HCT116 (cell line): ENCODE measurements around the gene CARD10. TPM values are rescaled to one million over a fixed set of nuclear protein-coding genes. Genes with fewer than 3 reads are reported as not detected.

Experiments used
- ATAC-seq: fragments of 200-7000 bp; cut with Tn5 transposase; 2 replicates; pipeline ENCODE4 v1.9.1; 2020; ENCODE audit warnings: mild to moderate bottlenecking, moderate library complexity
- BruUV-seq: library from RNA; stranded (reverse); fragments of 400-500 nt; replicated peaks from 2 replicates; lab custom pipeline; 2021; lab: Mats Ljungman, UMichigan
- CTCF ChIA-PET: fragments of 300-600 bp; sonication (Branson Sonifier 250); formaldehyde crosslinking; loops from one replicate; lab custom pipeline; 2021; ENCODE audit warnings: antibody characterized with exemption; lab: Charles Lee
- POLR2A ChIA-PET: fragments of 300-600, 350-600 bp; sonication (Branson Sonifier 250); formaldehyde crosslinking; loops from one replicate; lab custom pipeline; 2021; ENCODE audit warnings: antibody characterized with exemption; lab: Charles Lee
- RAD21 ChIA-PET, 2 experiments: fragments of 300-600 bp; sonication (Branson Sonifier 250); formaldehyde crosslinking; loops; one replicate each; lab custom pipeline; 2023; ENCODE audit warnings: low total read pairs in 2 of 2; ENCODE audit not compliant: uncharacterized antibody in 2 of 2, unreplicated experiment in 2 of 2, low non-redundant PET in 1 of 2; lab: Charles Lee
- DNase-seq: peaks from one replicate; pipeline ENCODE4 v3.0.0-alpha.2; 2010; ENCODE audit warnings: low read depth, low spot score
- H2AFZ ChIP-seq: fragments of 200-600 bp; shearing (Covaris generic), sonication (generic); 2 replicates; pipeline ENCODE4 v1.6.1; 2017; ENCODE audit warnings: low read depth, mixed run types, mixed read lengths, antibody characterized with exemption, low read length; ENCODE audit not compliant: poor library complexity, severe bottlenecking
- H3K27ac ChIP-seq: 2 replicates; pipeline ENCODE4 v1.5.1; 2012; ENCODE audit warnings: low read depth, low read length
- H3K27me3 ChIP-seq: fragments of 200-600 bp; sonication (generic); 2 replicates; pipeline ENCODE4 v1.6.1; 2016; ENCODE audit warnings: mixed run types, low read length, mixed read lengths; ENCODE audit not compliant: insufficient read depth
- H3K36me3 ChIP-seq, 2 experiments: fragments of 200-500 bp in 1 of 2; fragments of 200-600 bp in 1 of 2; sonication (Bioruptor generic) in 1 of 2; sonication (generic) in 1 of 2; 2 replicates each; pipeline versions ENCODE4 v1.5.1 to v1.6.1; 2014 to 2016; ENCODE audit warnings: low read length in 2 of 2, inconsistent platforms in 1 of 2, mixed read lengths in 1 of 2, mixed run types in 1 of 2; ENCODE audit not compliant: insufficient read depth in 2 of 2, control insufficient read depth in 1 of 2
- H3K4me1 ChIP-seq, 2 experiments: fragments of 200-600 bp in 1 of 2; sonication (generic) in 1 of 2; 2 replicates each; pipeline versions ENCODE4 v1.5.1 to v1.6.1; 2012 to 2017; ENCODE audit warnings: low read length in 2 of 2, inconsistent platforms in 1 of 2, mild to moderate bottlenecking in 1 of 2, mixed read lengths in 1 of 2, mixed run types in 1 of 2, moderate library complexity in 1 of 2; ENCODE audit not compliant: insufficient read depth in 2 of 2, control insufficient read depth in 1 of 2
- H3K4me2 ChIP-seq: fragments of 200-600 bp; sonication (generic); 2 replicates; pipeline ENCODE4 v1.6.1; 2017; ENCODE audit warnings: mixed run types, low read length, mixed read lengths
- H3K4me3 ChIP-seq, 2 experiments: fragments of 200-600 bp in 1 of 2; sonication (generic) in 1 of 2; replicated peaks in 1 of 2; 2 replicates each; pipeline ENCODE4 v1.5.1; 2011 to 2016; ENCODE audit warnings: low read length in 2 of 2, control low read depth in 1 of 2, low read depth in 1 of 2, mild to moderate bottlenecking in 1 of 2, mixed read lengths in 1 of 2, mixed run types in 1 of 2
- H3K79me2 ChIP-seq: fragments of 200-600 bp; sonication (generic); 2 replicates; pipeline ENCODE4 v1.6.1; 2017; ENCODE audit warnings: mild to moderate bottlenecking, mixed run types, low read length, moderate library complexity, mixed read lengths; ENCODE audit not compliant: insufficient read depth
- H3K9ac ChIP-seq: fragments of 200-600 bp; sonication (generic); 2 replicates; pipeline ENCODE4 v1.6.1; 2016; ENCODE audit warnings: low read length, mixed read lengths
- H3K9me2 ChIP-seq: fragments of 200-600 bp; sonication (generic), shearing (Covaris generic); 2 replicates; pipeline ENCODE4 v1.6.1; 2017; ENCODE audit warnings: mixed run types, mild to moderate bottlenecking, moderate library complexity; ENCODE audit not compliant: insufficient read depth
- H3K9me3 ChIP-seq, 2 experiments: fragments of 200-500 bp in 1 of 2; fragments of 200-600 bp in 1 of 2; sonication (Bioruptor generic) in 1 of 2; sonication (generic) in 1 of 2; 2 replicates each; pipeline ENCODE4 v1.6.1; 2014 to 2017; ENCODE audit warnings: low read length in 2 of 2, mixed read lengths in 2 of 2, inconsistent platforms in 1 of 2, low read depth in 1 of 2, mild to moderate bottlenecking in 1 of 2, mixed run types in 1 of 2, moderate library complexity in 1 of 2; ENCODE audit not compliant: control insufficient read depth in 1 of 2, insufficient read depth in 1 of 2
- H4K20me1 ChIP-seq: fragments of 200-600 bp; sonication (generic), shearing (Covaris generic); 2 replicates; pipeline ENCODE4 v1.6.1; 2017; ENCODE audit warnings: mixed run types, mild to moderate bottlenecking, moderate library complexity; ENCODE audit not compliant: insufficient read depth
- ATF3 ChIP-seq: IDR thresholded peaks from 2 replicates; pipeline ENCODE4 v1.6.1; 2012
- CBX3 ChIP-seq: IDR thresholded peaks from 2 replicates; pipeline ENCODE4 v1.6.1; 2012; ENCODE audit warnings: low read depth
- CEBPB ChIP-seq: IDR thresholded peaks from 2 replicates; pipeline ENCODE4 v1.6.1; 2012; ENCODE audit warnings: low read depth
- CTCF ChIP-seq, 3 experiments: fragments of 200-600 bp in 1 of 3; sonication (generic) in 1 of 3; IDR thresholded peaks in 2 of 3; conservative IDR thresholded peaks in 1 of 3; 2 replicates each; pipeline ENCODE4 v1.5.1; 2012 to 2017; ENCODE audit warnings: low read depth in 2 of 3, low read length in 2 of 3, antibody characterized with exemption in 1 of 3, borderline replicate concordance in 1 of 3, control low read depth in 1 of 3, mild to moderate bottlenecking in 1 of 3, mixed read lengths in 1 of 3, mixed run types in 1 of 3, moderate library complexity in 1 of 3; ENCODE audit not compliant: insufficient read depth in 1 of 3
- ELF1 ChIP-seq: IDR thresholded peaks from 2 replicates; pipeline ENCODE4 v1.6.1; 2012; ENCODE audit warnings: low read depth, borderline replicate concordance
- EZH2 ChIP-seq: fragments of 200-600 bp; sonication (generic); IDR thresholded peaks from 2 replicates; pipeline ENCODE4 v1.6.1; 2017; ENCODE audit warnings: antibody characterized with exemption, mixed run types
- EZH2phosphoT487 ChIP-seq: fragments of 200-600 bp; IDR thresholded peaks from 2 replicates; pipeline ENCODE4 v1.6.1; 2018; ENCODE audit warnings: antibody characterized with exemption, borderline replicate concordance
- MAX ChIP-seq: IDR thresholded peaks from 2 replicates; pipeline ENCODE4 v1.6.1; 2012
- POLR2A ChIP-seq: IDR thresholded peaks from 2 replicates; pipeline ENCODE4 v1.7.0; 2011; ENCODE audit warnings: borderline replicate concordance; ENCODE audit not compliant: insufficient read depth, insufficient read length; ENCODE audit errors: extremely low read depth
- POLR2AphosphoS5 ChIP-seq: IDR thresholded peaks from 2 replicates; pipeline ENCODE4 v1.6.1; 2011; ENCODE audit warnings: mild to moderate bottlenecking, low read depth, low read length, moderate library complexity
- RAD21 ChIP-seq: IDR thresholded peaks from 2 replicates; pipeline ENCODE4 v1.6.1; 2012; ENCODE audit warnings: low read depth, mild to moderate bottlenecking
- REST ChIP-seq: IDR thresholded peaks from 2 replicates; pipeline ENCODE4 v1.6.1; 2012; ENCODE audit warnings: low read depth
- SRF ChIP-seq: IDR thresholded peaks from 2 replicates; pipeline ENCODE4 v1.6.1; 2012; ENCODE audit warnings: low read depth
- TCF7L2 ChIP-seq: IDR thresholded peaks from 2 replicates; pipeline ENCODE4 v1.7.0; 2011; ENCODE audit warnings: borderline replicate concordance, inconsistent platforms; ENCODE audit not compliant: insufficient read depth, insufficient read length; ENCODE audit errors: extremely low read depth
- YY1 ChIP-seq: IDR thresholded peaks from 2 replicates; pipeline ENCODE4 v1.6.1; 2011; ENCODE audit warnings: low read length, low read depth, moderate library complexity, mild to moderate bottlenecking; ENCODE audit not compliant: insufficient replicate concordance; ENCODE audit errors: extremely low read depth
- ZFX ChIP-seq: fragments of 450-650 bp; IDR thresholded peaks from 2 replicates; pipeline ENCODE4 v1.6.1; 2017
- ZNF274 ChIP-seq: fragments of 200-500 bp; sonication (Bioruptor generic); IDR thresholded peaks from 2 replicates; pipeline ENCODE4 v1.6.1; 2014; ENCODE audit warnings: mild to moderate bottlenecking, low read depth, low read length, inconsistent platforms
- intact Hi-C: fragments of 100-400 bp; cut with micrococcal nuclease; formaldehyde crosslinking; loops from 2 replicates; pipeline ENCODE4 v1.10.0; 2022
- total RNA-seq: library from RNA; stranded (reverse); gene quantifications from one replicate; pipeline ENCODE4 v1.2.1, GENCODE V29; 2021; ENCODE audit not compliant: unreplicated experiment

CARD10 gene
- total RNA-seq, 1 experiment from 2014 or later: 32.0 TPM

- POLR2A ChIA-PET: interaction anchor here (0.6 to 0.9 kb wide), 2 partner anchors 43 to 158 kb away, joined by 3 to 6 read pairs; no protein-coding TSS in a partner anchor
- peak overlapping the region; percentile 95 for H3K9ac ChIP-seq
- no TSS peak for BruUV-seq
These were observed 40.3 kb upstream of the CARD10 start for GRCh38 chr22:37559521-37559900.

More at GRCh38 chr22:37559521-37559900, 40.3 kb upstream of the CARD10 start:
- H3K4me2 ChIP-seq: peak overlapping the region; percentile 93
- ChIA-PET CTCF (interaction anchor here (0.7 to 1.4 kb wide), 4 partner anchors 10 to 33 kb away, joined by 3 to 5 read pairs (median 4); no protein-coding TSS in a partner anchor), RAD21 (interaction anchor here in 1 of 2 experiments (0.6 kb wide), 1 partner anchor 10 kb away, joined by 9 read pairs; no protein-coding TSS in a partner anchor)
- no peaks in the 10 kb centered on the region for H3K9me3 ChIP-seq
- ATAC-seq (no peak), DNase-seq (no peak)
- intact Hi-C loops: no loop called here
- H2AFZ ChIP-seq: no peak overlapping the region
- H3K9me2 ChIP-seq: no peaks in the 10 kb centered on the region
- peaks cover 42% of the 10 kb centered on the region for H3K79me2 ChIP-seq
- H3K36me3 ChIP-seq: peaks cover 0 to 18% of the 10 kb centered on the region in 2 experiments; a peak in 1 of 4 replicates
- H3K4me1 ChIP-seq: peaks cover 39 to 57% of the 10 kb centered on the region in 2 experiments
- peak overlapping the region; percentile 99 for H3K27ac ChIP-seq
- no peaks in the 10 kb centered on the region for H3K27me3 ChIP-seq
- H3K4me3 ChIP-seq: peak overlapping the region; percentile 82 to 90
- H4K20me1 ChIP-seq: no peaks in the 10 kb centered on the region
- no peak for TF ChIP-seq CEBPB
- no peak for TF ChIP-seq POLR2A
- TF ChIP-seq MAX: no peak
- TF ChIP-seq ZFX: no peak
- TF ChIP-seq SRF: no peak
- TF ChIP-seq ELF1: no peak
- TF ChIP-seq EZH2: no peak
- TF ChIP-seq TCF7L2: no peak
- TF ChIP-seq REST: no peak
- TF ChIP-seq RAD21: no peak
- no peak for TF ChIP-seq YY1
- no peak for TF ChIP-seq CBX3
- TF ChIP-seq ATF3: no peak
- TF ChIP-seq ZNF274: no peak
- TF ChIP-seq CTCF (IDR thresholded peaks at IDR 0.05 in 2 of 3, conservative IDR thresholded peaks at IDR 0.05 in 1 of 3; ENCODE audit: borderline replicate concordance in 1 of 3, insufficient read depth in 1 of 3, low read depth in 2 of 3, low read length in 2 of 3): no peak
- TF ChIP-seq EZH2phosphoT487: no peak
- TF ChIP-seq POLR2AphosphoS5: no peak
